HG03558 (cell line): Measurements from ENCODE around the gene CACNA1S.

Experiments used
- ATAC-seq: cut with Tn5 transposase; IDR thresholded peaks from one replicate; pipeline ENCODE4 v1.9.1; 2021; ENCODE audit warnings: moderate number of reproducible peaks; ENCODE audit not compliant: unreplicated experiment; ENCODE audit errors: extremely low read depth

CACNA1S gene

GRCh38 chr1:201112173-201112731 is at the start of gene CACNA1S:
Gene CACNA1S, minus strand, starts transcription at chr1:201112426. Its CDS starts 87 bp downstream, at chr1:201112339.
- ATAC-seq: no peak

GRCh38 chr1:201157949-201158348 is 45.7 kb upstream of the CACNA1S start:
- no peak for ATAC-seq

GRCh38 chr1:201156819-201157218 is 44.6 kb upstream of the CACNA1S start:
- ATAC-seq: no peak

DNA sequence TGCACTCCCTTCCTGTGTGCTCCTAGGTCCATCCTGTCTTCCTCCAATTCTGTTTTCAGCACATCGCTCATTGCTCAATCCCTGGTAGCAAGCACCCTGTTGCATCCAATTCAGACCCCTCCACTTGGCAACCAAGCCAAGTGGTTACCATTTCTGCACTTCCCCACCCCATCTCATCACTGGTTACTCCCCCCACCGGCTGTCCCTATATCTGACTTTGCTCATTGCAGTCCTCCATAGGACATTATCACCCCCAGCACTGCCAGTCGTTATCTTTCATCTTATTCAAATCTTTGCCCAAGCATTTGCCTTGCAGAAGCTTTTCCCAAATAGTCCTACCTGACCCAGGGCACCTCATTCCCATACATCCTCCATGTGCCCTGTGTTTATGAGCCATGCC is 44.1 kb upstream of the CACNA1S start:
- ATAC-seq: no peak

GRCh38 chr1:201155354-201155753 is 43.1 kb upstream of the CACNA1S start:
- no peak for ATAC-seq

DNA sequence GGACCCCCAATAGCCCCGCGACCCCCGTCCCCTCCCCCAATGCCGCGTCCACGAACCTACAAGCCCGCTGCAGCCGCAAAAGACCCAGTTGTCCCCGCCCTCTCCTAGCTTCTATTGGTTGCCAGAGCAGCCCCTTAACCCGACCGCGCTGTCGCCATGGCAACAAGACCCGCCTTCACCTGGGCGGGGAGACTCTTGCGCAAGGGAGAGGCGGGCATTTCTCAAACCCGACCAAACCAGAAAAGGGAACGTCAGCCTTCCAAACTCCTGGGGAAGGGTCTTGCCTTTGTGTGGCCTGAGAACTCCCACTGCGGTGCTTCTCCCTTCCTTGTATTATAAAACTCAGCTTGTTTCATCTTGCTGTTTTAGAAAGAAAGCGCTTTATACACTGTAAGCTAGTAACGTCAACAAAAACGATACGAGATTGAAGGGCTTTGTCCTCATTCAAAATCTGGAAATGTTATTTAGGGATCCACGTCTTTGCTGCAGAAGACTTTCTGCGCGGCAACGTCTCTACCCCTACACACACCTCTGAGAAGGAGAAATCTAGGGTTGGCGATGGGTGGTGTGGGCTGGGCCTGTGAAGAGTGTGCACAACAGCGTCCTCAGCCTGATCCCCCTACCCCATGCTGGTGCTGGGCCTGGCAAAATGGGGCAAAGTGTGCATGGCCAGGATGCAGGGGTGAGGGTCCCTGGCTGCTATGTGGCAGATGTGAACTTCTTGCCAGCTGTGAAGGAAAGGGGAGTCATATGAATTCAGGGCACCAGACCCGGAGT is 42.4 kb upstream of the CACNA1S start, which contains the start of gene TMEM9:
TMEM9 (minus strand) TSS at position 86 of the 777 bp plus-strand sequence. CDS start 551 bp downstream, outside the sequence.
- ATAC-seq: peak; percentile 94

DNA sequence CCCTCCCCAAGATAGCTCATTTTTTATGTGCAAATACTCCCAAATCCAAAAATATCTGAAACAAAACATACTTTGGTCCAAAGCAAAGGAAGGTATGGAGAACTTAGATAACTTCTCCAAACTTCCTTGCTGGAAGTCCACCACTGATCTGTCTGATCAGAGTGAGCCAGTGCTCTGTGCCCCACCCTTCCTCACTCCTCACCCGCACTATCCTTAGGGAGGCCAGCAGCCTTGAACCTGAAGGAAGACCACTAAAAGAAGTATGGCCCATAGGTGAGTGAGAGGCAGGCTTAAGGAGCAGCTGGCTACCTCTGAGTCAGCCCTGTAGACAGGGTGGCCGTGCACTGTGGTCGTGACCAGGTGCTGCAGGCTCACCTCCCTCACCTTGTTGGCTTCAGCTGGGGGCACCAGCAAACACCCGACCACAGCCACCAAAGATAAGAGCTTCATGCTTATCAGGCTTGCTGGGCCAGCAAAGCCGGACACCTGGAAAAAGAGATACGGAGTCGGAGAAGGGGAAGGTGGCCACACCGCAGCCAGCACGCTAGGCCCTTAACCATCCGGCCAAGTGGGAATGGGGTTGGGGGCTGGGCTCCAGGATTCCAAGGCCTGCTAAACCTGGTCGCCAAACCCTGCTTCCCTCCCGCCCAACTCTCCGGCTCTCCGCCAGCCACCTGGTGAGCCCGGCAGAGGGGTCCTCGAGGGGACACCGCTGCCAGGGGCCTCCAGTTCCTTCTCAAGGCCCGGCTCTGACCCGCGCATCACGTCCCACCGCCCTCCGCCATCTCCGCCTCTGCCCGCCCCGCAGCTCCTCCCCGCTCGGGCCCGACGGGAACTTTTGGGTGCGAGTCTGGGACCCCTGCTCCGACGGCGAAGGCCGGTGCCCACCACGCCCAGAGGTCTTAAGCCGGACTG is 41.5 kb upstream of the CACNA1S start:
- peak; percentile 9 for ATAC-seq

- ATAC-seq: no peak
These were observed 37.2 kb upstream of the CACNA1S start for GRCh38 chr1:201149400-201149799.

DNA sequence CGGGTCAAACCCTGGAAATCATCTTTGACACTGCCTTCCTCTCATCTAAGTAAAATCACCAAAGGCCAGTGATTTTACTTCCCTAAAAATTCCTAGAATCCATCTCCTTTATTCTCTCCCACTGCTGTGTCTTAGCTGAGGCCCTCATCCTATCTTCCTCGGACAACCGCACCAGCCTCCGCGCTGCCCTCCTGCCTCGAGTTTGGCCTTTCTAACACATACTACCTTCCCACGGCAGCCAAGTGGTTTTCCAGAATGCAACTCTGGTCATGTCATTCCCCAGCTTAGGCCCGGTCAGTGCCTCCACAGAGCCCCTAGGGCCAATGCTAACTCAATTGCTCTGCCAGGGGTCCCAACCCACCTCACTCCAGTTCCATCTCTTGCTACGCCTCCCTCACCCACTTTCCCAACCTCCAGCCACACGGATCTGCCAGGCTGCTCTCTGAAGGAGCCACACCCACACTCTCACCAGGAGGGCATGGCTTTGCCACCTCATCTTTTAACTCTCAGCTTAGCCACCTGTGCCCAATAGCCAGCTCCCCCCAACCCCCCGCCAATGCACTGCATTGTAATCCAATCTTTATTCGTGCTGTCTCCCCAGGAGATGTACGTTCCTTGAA is 35.3 kb upstream of the CACNA1S start:
- ATAC-seq: no peak

GRCh38 chr1:201146626-201147390 is 34.6 kb upstream of the CACNA1S start:
- no peak for ATAC-seq

GRCh38 chr1:201145816-201146215 is 33.6 kb upstream of the CACNA1S start:
- no peak for ATAC-seq

DNA sequence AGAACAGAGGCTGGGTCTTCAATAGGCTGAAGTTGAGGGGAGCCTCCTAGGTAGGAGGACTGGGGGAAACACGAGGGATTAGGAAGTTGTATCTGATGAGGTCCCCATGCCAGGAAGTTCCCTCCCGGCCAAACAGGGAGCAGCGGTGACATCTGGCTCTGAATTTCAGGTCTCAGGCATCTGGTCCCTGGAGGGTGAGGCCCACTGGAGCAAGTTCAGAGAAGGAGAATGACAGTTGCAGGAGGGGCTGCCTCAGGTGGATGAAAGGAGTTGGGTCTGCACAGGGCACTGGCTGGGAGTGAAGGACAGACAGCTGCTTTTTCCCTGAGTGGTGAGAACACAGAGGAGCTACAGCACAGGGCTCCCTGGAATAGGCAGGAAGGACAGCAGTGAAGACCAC is 32.9 kb upstream of the CACNA1S start:
- ATAC-seq: no peak

DNA sequence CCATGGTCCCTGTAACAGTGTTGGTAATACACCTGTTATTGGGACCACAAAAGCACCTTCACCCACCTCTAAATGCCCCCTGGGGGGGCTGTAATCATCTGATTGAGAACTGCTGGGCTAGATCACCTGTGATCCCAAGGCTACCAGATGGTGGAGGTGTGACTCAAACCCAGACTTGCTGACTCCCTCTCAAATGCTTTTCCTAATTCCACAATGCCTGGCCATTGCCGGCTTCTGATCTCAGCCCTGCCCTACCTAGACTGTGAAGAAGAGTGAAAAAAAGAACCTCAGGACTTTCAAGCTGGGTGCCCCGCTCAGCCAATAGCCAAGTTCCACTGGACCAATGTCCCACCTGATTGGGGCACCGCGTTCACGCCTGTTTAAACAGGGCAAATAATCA is 32.5 kb upstream of the CACNA1S start:
- ATAC-seq: no peak

GRCh38 chr1:201143726-201144635 is 31.8 kb upstream of the CACNA1S start:
- ATAC-seq: no peak

DNA sequence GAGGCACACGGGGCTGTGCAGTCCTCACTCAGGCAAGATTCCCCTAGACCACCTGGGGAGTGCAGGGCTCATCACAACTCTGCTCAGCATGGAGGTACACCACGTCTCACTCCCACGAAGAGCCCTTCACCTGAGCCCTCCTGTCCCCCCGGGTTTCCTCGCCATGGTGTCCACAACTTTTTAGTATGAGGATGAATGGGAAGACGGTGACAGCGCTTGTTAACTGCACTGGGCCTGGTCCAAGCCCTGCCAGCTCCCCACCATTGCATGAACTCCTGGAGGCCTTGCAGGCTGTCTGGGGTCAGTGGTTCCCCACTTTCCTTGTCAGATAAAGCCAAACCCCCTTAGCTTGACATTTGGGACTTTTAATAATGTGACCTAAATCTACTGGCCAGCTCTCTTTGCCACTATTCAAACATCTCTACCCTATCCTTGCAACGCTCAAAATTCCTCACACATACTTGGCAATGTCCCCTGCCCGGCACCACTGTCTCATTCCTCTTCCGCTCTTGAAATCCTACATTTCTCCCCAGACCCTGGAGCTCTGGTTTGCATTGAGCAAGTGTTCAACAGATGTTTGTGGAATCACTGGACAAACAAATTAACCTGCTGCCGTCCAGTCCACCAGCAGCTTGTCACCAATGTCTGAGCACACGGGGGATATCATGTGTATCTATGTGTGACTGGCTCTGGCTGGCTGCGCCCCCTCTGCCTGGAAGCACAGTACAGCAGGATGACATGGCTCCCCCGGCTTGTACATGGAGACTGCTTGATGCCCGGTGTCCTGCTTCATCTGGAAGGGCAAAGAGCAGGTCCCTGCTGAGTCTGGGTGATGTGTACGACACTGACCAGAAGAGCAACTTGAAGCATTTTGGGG is 30.9 kb upstream of the CACNA1S start:
- no peak for ATAC-seq

- no peak for ATAC-seq
These were observed 30.0 kb upstream of the CACNA1S start for GRCh38 chr1:201142011-201142848.

DNA sequence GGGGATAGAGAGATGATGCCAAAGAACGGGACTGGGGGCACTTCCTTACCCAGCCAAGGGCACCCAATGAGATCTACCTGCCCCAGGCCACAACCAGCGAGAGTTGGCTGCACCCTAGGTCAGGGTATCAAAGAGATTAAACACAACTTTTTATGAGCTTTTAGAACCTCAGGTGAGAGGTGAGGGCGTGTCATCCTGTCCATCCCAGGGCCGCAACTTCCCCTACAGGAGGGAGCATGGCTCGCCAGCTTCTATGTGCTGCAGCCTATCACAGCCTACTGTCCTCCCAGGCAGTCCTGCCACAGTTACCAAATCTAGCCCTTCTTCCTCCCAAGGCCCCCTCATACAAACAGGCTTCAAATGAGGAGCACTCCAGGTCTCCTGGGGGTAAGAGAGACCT is 29.2 kb upstream of the CACNA1S start:
- ATAC-seq: no peak
